ENCODE data around the gene MATK. TPM values are rescaled to one million over a fixed set of nuclear protein-coding genes. Genes with fewer than 3 reads are reported as not detected.

Gene MATK
- total RNA-seq, 1 experiment from 2014 or later = not detected

GRCh38 chr19:3781603-3782002, 4.6 kb downstream of the MATK start:
- intact Hi-C loops (cut with micrococcal nuclease) = no loop called here
- no peaks in the 10 kb centered on the region for H3K79me2 ChIP-seq (ENCODE audit: low read length)
- no peak overlapping the region for H3K4me2 ChIP-seq (ENCODE audit: low read length)
- no peak overlapping the region for H2AFZ ChIP-seq (ENCODE audit: low read length)
- no peaks in the 10 kb centered on the region for H4K20me1 ChIP-seq (ENCODE audit: low read length)
- no peaks in the 10 kb centered on the region for H3F3A ChIP-seq (ENCODE audit: low read length, unreplicated experiment)
- H3K27ac ChIP-seq (ENCODE audit: low read length) = no peak overlapping the region
- no peaks in the 10 kb centered on the region for H3K4me1 ChIP-seq (ENCODE audit: insufficient read depth, low read length)
- POLR2A ChIA-PET (ENCODE audit: unreplicated experiment) = no interaction called here
- ATAC-seq (no peak), DNase-seq (no peak)
- TF ChIP-seq EZH2 (IDR thresholded peaks at IDR 0.05; ENCODE audit: low read length, unreplicated experiment) (no peak), CTCF (conservative IDR thresholded peaks at IDR 0.05; ENCODE audit: low read depth, low read length) (no peak), EZH2phosphoT487 (IDR thresholded peaks at IDR 0.05; ENCODE audit: borderline replicate concordance, low read length) (no peak)
- H3K27me3 ChIP-seq (ENCODE audit: low read length) = no peaks in the 10 kb centered on the region
- H3K9me2 ChIP-seq (replicated peaks; ENCODE audit: low read length) = no peaks in the 10 kb centered on the region
- 0 out of 2 replicates have a peak, but pooled peaks cover 13% of the 10 kb centered on the region for H3K9me3 ChIP-seq (ENCODE audit: low read length)
- H3K4me3 ChIP-seq (ENCODE audit: low read length) = no peak overlapping the region
- H3K36me3 ChIP-seq (ENCODE audit: low read depth, low read length) = no peaks in the 10 kb centered on the region
- BruUV-seq (replicated peaks) = no TSS peak
- CTCF ChIA-PET = no interaction called here
- H3K9ac ChIP-seq (ENCODE audit: low read length) = no peak overlapping the region

GRCh38 chr19:3780786-3781304, 5.3 kb downstream of the MATK start:
- no TSS peak for BruUV-seq (replicated peaks)
- CTCF ChIA-PET = no interaction called here

More at GRCh38 chr19:3780786-3781304, 5.3 kb downstream of the MATK start:
- H3K27me3 ChIP-seq (ENCODE audit: low read length) = no peaks in the 10 kb centered on the region
- H3K9ac ChIP-seq (ENCODE audit: low read length) = no peak overlapping the region
- no peak overlapping the region for H3K4me2 ChIP-seq (ENCODE audit: low read length)
- no peak overlapping the region for H2AFZ ChIP-seq (ENCODE audit: low read length)
- no peak overlapping the region for H3K27ac ChIP-seq (ENCODE audit: low read length)
- no peaks in the 10 kb centered on the region for H3K36me3 ChIP-seq (ENCODE audit: low read depth, low read length)
- ATAC-seq = no peak
- H3K9me3 ChIP-seq (ENCODE audit: low read length) = 0 out of 2 replicates have a peak, but pooled peaks cover 13% of the 10 kb centered on the region
- peak; percentile 4 for DNase-seq
- no peaks in the 10 kb centered on the region for H3K4me1 ChIP-seq (ENCODE audit: insufficient read depth, low read length)
- POLR2A ChIA-PET (ENCODE audit: unreplicated experiment) = no interaction called here
- no peaks in the 10 kb centered on the region for H3F3A ChIP-seq (ENCODE audit: low read length, unreplicated experiment)
- no peak overlapping the region for H3K4me3 ChIP-seq (ENCODE audit: low read length)
- H3K79me2 ChIP-seq (ENCODE audit: low read length) = no peaks in the 10 kb centered on the region
- TF ChIP-seq EZH2phosphoT487 (IDR thresholded peaks at IDR 0.05; ENCODE audit: borderline replicate concordance, low read length) = no peak
- TF ChIP-seq CTCF (conservative IDR thresholded peaks at IDR 0.05; ENCODE audit: low read depth, low read length) = no peak
- TF ChIP-seq EZH2 (IDR thresholded peaks at IDR 0.05; ENCODE audit: low read length, unreplicated experiment) = no peak
- no peaks in the 10 kb centered on the region for H4K20me1 ChIP-seq (ENCODE audit: low read length)
- no peaks in the 10 kb centered on the region for H3K9me2 ChIP-seq (replicated peaks; ENCODE audit: low read length)
- intact Hi-C loops (cut with micrococcal nuclease) = no loop called here
